Activated CD4-positive, alpha-beta T cell treated with anti-CD3 and anti-CD28 coated beads for 1 hour (primary cell): ENCODE data around the gene PALD1.
"Not testable (repeated sequence)": the region's sequence is repeated elsewhere in the genome, so short reads cannot be mapped to it uniquely, and the experiment has no call there.

ENCODE experiments used
- DNase-seq: peaks from one replicate; pipeline ENCODE4 v3.0.0-alpha.2; 2020

The PALD1 gene

GRCh38 chr10:70592746-70593512, 114.4 kb downstream of the PALD1 start:
- no peak for DNase-seq

- DNase-seq = no peak
Observed at GRCh38 chr10:70593513-70593890, 114.9 kb downstream of the PALD1 start.

GRCh38 chr10:70594161-70594560, 115.6 kb downstream of the PALD1 start:
- DNase-seq = no peak

- no peak for DNase-seq
Observed at GRCh38 chr10:70595566-70596016, 117.0 kb downstream of the PALD1 start.

GRCh38 chr10:70596110-70596798, 117.7 kb downstream of the PALD1 start:
- DNase-seq = no peak

- DNase-seq = no peak
Observed at GRCh38 chr10:70596860-70597809, 118.6 kb downstream of the PALD1 start.

GRCh38 chr10:70597856-70598815, 119.6 kb downstream of the PALD1 start:
- DNase-seq = no peak

GRCh38 chr10:70598857-70599295, 120.3 kb downstream of the PALD1 start:
- DNase-seq = no peak

GRCh38 chr10:70599319-70599718, 120.8 kb downstream of the PALD1 start:
- DNase-seq = no peak

- DNase-seq = no peak
Observed at GRCh38 chr10:70599791-70600190, 121.2 kb downstream of the PALD1 start.

GRCh38 chr10:70600512-70601395, 122.2 kb downstream of the PALD1 start:
- no peak for DNase-seq

GRCh38 chr10:70601746-70602145, 123.2 kb downstream of the PALD1 start:
- no peak for DNase-seq

- peak; percentile 41 for DNase-seq
Observed at GRCh38 chr10:70602665-70603448, 124.3 kb downstream of the PALD1 start, which contains the start of gene PRF1. TSS of gene PRF1 (minus strand) at chr10:70602741. CDS start at chr10:70600902, 1,839 bp downstream.

- DNase-seq = peak; percentile 18
Observed at GRCh38 chr10:70603449-70603801, 124.9 kb downstream of the PALD1 start.

GRCh38 chr10:70604106-70604505, 125.5 kb downstream of the PALD1 start:
- no peak for DNase-seq

GRCh38 chr10:70605161-70605560, 126.6 kb downstream of the PALD1 start:
- no peak for DNase-seq

- DNase-seq = no peak
Observed at GRCh38 chr10:70607936-70608335, 129.4 kb downstream of the PALD1 start.

- no peak for DNase-seq
Observed at GRCh38 chr10:70613941-70614340, 135.4 kb downstream of the PALD1 start.

GRCh38 chr10:70614364-70614763, 135.8 kb downstream of the PALD1 start:
- not testable (repeated sequence) for DNase-seq

- DNase-seq = no peak
Observed at GRCh38 chr10:70615211-70615610, 136.6 kb downstream of the PALD1 start.
